WI38 (cell line): Measurements from ENCODE around the gene MC2R.

Experiments
- H3K4me3 ChIP-seq: 2 replicates; pipeline ENCODE4 v1.5.1; 2011; ENCODE audit warnings: low read depth, mild to moderate bottlenecking, control low read depth, low read length
- TF ChIP-seq, protein P1 (sequence below): IDR thresholded peaks from 2 replicates; pipeline ENCODE4 v1.5.1; 2012; ENCODE audit warnings: low read depth, mild to moderate bottlenecking, control low read depth, low read length

Gene MC2R

DNA sequence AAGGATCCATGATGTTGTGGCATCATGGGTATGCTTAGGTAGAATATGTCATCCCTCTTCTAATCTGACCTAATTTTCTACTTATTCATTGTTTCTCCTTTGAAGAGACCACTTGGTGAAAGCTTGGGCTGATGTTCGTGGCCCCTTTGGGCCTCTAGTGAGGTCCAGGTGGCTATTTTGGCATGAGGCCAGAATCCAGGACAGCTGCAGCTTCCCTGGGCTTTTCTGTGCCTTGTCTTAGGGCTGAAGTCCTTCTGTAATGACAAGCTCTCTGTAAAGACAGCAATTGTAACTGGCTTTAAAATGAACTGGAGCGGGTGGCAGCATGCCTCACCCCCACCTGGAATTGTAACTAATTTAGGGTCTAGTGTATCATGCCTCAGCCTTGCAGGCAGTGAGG, 15.6 kb upstream of the MC2R start:
- no peak overlapping the region for H3K4me3 ChIP-seq
- TF ChIP-seq, protein P1, sequence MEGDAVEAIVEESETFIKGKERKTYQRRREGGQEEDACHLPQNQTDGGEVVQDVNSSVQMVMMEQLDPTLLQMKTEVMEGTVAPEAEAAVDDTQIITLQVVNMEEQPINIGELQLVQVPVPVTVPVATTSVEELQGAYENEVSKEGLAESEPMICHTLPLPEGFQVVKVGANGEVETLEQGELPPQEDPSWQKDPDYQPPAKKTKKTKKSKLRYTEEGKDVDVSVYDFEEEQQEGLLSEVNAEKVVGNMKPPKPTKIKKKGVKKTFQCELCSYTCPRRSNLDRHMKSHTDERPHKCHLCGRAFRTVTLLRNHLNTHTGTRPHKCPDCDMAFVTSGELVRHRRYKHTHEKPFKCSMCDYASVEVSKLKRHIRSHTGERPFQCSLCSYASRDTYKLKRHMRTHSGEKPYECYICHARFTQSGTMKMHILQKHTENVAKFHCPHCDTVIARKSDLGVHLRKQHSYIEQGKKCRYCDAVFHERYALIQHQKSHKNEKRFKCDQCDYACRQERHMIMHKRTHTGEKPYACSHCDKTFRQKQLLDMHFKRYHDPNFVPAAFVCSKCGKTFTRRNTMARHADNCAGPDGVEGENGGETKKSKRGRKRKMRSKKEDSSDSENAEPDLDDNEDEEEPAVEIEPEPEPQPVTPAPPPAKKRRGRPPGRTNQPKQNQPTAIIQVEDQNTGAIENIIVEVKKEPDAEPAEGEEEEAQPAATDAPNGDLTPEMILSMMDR = no peak

DNA sequence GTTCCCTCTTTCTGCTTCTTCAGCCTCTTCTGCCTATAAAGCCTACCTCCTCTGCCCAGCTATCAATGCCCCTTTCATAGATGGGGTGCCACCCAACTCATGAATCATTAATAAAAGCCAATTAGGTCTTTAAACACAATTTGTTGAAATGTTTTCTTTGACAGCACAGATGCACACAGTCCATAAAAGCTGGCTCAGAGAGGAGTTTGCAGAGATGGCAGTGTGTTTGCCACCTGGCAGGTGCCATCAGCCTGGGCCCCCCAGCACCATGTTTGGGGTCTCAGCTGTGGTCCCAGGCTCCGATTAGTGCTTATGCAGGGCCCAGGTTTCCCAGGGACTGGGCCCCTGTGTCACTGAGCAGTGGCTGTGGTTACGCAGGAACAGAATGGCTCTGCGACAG, 7.9 kb upstream of the MC2R start:
- no peak overlapping the region for H3K4me3 ChIP-seq
- TF ChIP-seq, protein P1 = no peak

DNA sequence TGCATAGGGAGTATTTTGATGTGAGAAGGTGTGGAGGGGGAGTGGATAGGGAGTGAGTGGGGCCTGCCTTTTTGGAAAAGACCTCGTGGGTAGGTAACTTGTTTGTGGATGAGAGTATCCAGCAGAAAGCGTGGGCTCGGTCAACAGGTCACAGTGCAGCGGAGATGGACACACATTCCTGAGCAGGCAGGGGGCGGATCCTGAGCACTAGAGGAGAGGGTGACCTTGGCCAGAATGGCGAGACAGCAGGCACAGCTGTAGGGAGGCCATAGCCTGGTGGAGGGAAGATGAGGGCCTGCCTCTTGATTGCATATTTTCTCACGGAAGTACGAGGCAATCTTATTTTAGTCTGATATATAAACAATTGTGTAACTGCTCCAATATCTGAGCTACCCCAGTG, 3.6 kb upstream of the MC2R start:
- TF ChIP-seq, protein P1 = no peak
- no peak overlapping the region for H3K4me3 ChIP-seq

DNA sequence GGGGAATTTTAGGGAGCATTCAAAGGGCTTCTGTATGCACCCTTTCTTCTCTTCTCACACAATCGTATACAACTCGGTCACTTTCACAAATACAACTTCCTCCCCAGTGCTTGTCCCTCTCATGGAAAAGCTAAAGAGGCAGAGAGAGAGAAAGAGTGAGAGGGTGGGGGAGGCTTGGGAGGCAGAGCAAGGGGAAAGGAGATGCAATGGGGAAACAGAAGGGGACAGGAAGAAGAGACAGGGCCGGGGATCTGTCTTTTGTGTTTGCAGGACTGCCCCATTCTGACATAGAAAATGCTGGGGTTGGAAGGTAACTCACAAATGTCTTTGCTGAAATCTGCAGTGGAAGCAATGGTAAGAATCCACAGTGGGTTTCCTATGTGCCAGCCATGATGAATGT, 2.1 kb upstream of the MC2R start:
- no peak overlapping the region for H3K4me3 ChIP-seq
- TF ChIP-seq, protein P1 = no peak

DNA sequence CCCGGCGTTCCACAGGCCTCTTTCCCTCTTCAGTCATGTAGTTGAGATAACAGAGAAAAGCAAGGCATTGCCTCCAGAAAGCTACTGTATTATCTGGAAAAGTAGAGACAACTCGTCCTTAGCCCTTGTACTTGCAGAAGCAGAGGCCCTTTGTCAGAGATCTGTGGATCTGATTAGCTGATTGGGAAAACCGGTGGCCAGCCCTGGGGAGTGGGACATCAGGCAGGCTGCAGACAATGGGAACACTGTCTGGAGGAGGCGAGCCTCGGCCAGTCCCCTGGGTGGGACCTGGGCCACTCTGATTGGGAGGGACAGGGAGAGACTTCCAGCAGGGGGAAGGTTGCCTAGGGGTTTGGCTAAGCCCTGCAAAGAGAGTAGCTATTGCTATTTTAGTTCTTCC, 1.2 kb upstream of the MC2R start:
- TF ChIP-seq, protein P1 = no peak
- H3K4me3 ChIP-seq = no peak overlapping the region

DNA sequence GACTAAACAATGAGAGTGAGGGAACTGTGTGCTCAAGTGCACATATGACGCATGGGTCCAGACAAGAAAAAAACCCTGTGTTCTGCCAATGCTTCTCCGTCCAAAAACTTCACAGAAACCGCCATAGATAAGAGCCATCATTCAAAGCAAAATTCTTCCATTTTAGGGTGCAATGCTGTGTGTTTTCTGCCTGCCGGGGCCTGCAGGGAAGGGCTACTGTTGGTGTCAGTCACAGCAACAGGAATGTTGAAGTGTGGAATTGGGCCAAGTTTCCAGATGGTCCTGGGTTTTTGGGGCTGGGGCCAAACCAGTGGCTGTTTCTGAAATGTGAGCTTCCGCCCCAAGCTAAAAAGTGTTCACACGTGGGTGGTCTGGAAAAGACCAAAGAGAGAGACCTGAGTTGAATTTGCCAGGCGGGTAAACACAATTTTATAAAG, 677 bp upstream of the MC2R start:
- TF ChIP-seq, protein P1 = no peak
- H3K4me3 ChIP-seq = no peak overlapping the region

DNA sequence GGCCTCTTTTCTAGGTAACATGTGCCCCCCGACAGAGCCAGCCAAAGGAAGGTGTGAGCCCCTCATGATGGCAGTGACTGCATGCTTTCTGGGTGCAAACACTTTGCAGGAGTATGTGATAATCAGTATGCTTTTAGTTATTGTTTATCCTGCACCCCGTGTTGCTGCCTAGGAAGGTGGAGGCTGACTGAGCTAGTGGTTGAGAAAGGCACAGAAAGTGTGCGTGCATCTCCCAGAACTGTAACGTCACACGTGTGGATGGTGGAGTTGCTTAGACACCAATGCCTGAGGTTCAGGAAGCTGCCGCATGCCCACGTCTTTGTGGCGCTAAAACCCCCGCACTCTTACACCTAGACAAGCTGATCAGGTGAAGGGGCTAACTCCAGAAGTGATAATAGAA, 580 bp downstream of the MC2R start:
- TF ChIP-seq, protein P1 = no peak
- no peak overlapping the region for H3K4me3 ChIP-seq
